GM21515 (cell line): ENCODE measurements around the gene ATP5F1B.
A peak's percentile ranks its signal among the peaks of the same experiment; 100 is the strongest.
"Not testable (repeated sequence)": the region's sequence is repeated elsewhere in the genome, so short reads cannot be mapped to it uniquely, and the experiment has no call there.

Experiments
- ATAC-seq: cut with Tn5 transposase; IDR thresholded peaks from one replicate; pipeline ENCODE4 v1.9.1; 2021; ENCODE audit not compliant: unreplicated experiment

Gene ATP5F1B

DNA sequence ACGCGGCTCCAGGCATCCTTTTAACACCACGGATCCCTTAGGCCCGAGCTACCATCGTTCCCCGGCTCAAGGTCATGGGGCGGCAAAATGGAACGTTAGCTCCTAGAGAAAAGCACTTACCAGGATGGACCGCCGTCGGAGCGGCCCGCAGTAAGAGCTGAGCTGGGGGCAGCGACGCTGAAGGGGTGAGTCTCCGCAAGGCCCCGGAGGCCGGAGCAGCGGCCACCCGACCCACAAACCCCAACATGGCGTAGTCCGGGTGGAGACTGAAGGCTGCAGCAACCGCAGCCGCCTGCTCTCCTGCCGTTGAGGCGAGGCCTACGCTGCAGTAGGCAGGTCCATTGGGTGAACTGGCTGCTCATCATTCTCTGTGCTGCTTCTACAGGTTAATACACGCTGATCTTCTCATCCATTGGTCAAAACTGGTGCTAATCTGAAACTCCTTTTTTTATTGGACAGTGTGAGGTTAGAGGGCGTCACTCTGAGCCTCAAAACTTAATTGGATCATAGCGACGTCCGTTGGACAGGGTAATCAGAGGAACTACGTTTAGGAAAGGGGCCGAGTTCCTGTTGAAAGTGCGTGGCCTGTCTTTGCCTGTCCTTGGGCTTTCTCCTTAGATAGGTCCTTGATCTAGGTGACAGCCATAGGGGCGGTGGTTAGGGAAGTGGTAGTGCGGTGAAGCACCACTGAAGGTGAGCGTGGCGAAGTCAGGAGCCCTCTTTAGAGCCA is at the start of gene ATP5F1B:
ATP5F1B (minus strand) TSS at position 268 of the 730 bp plus-strand sequence; CDS start at position 247, 21 bp downstream.
- peak; percentile 98 for ATAC-seq

DNA sequence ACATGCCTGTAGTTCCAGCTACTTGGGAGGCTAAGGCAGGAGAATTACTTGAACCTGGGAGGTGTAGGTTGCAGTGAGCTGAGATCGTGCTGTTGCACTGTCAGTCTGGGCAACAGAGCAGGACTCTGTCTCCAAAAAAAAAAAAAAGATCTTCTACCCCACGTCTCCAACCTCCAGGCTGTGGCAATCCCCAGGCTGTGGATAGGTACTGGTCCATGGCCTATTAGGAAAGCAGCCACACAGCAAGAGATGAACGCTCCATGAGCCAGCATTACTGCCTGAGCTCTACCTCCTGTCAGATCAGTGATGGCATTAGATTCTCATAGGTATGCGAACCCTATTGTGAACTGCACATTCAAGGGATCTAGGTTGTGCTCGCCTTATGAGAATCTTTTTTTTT is 48.4 kb upstream of the ATP5F1B start:
- no peak for ATAC-seq

DNA sequence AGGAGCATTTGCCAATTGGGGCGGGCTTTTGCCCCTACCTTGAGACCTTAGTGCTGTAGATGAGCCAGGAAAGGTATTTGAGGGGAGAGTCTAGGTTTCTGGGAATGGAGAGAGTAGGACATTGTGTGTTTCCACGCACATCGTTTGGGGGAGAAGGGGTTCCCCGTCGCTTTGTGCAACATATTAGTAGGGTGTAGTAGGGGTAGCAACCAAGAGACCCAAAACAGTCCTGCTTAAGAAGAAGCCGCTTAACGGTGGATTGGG is 43.0 kb upstream of the ATP5F1B start:
- ATAC-seq = no peak

DNA sequence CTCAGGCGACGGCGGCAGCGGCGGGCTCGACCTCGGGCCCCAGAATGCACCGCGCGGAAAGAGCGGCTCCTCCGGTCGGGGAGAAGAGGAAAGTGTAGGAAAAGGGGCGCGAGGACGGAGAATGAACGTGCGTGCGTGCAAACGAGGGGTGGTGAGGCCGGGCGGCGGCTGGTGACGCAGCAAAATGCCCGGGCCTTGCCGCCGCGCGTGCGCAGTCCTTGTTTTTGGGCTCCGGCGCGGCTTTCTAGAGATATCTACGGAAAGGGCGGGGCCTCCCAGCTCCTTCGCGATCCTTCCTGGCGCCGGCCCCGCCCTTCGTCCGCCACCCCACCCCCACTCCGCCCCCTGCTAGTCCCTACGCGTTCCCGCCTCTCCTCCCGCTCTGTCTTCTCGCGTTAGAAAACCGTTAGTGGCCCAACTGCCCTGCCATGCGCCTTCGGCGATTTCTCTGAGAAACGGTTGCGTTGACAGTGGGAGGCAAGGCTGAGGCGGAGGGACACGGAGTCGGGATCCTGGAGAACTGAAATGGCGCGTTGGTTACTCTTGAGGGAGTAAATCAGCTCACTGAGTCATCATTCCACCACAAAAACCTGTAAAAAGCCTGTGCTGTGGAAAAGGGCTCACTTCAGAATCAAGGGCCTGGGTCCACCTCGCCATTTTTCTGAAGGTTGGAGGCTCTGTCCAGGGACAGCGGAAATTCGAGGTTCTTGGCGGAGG is 42.5 kb upstream of the ATP5F1B start, which contains the start of gene PTGES3:
PTGES3 (minus strand) TSS at position 156 of the 717 bp plus-strand sequence. CDS start 285 bp downstream, outside the sequence.
- ATAC-seq = peak; percentile 60

DNA sequence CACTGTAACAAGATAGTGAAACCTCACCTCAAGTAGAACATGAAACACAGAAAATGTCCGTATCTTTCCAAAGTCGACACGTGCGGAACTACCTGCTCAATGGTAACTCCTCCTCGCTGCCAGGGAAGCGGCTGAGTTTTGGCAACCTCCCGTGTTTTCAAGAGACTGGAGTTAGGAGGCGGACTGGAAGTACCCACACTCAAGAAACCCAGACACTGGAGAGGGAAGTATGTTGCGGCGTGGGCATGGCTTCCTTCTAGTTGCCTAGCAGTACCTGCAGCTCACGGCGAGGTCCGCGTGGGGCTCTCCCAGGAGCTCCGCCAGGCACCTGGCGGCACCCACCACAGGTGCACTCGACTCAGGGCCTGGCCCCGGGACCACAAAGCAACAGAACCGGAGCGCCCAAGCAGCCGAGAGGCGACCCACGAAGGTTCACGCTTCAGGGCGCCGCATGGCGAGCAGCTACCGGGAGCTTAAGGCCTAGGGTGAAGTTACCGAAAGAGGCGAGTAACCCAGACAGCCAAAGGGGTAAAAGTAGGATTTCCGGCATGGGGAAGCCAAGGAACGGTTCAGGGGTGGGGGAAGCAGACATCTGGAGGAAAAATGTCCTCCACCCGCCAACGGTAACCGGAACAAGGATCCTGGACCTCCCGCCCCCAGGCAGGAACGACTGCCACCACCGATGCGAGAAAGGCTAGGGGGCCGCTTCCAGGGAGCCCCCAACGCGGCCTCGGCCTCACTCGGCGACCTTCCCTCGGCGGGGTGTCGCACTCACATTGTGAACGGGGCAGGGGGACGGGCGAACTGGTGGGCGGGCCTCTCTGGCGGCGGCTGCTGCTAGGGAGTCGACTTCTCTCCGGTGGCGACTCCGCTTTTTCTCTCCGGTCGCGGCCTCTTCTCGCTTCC is 41.7 kb upstream of the ATP5F1B start:
- peak; percentile 23 for ATAC-seq

DNA sequence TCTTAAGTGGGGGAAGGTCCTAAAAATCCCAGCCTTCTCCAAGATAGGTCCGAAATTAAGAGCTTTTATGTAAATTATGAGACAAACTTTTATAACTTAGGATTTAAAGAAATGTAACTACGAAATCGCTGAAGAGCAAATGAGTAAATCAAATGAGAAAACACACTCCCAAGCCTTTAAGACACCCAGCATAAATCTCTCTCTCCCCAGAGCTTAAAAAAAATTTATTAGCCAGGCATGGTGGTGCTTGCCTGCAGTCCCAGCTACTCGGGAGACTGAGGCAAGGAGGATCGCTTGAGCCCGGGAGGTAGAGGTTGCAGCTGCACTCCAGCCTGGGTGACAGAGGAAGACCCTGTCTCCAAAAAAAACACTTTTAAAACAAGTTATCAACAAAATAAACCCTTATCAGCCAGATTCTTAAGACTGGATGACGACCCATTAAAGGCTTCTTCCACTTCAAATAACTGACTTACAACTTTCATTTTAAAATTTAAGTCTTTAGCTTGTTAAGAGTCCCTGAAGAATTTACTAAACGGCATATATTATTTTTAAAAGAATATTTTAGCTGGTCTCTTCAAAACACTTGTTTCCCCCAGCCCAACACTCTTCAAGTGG is 39.1 kb upstream of the ATP5F1B start:
- no peak for ATAC-seq

DNA sequence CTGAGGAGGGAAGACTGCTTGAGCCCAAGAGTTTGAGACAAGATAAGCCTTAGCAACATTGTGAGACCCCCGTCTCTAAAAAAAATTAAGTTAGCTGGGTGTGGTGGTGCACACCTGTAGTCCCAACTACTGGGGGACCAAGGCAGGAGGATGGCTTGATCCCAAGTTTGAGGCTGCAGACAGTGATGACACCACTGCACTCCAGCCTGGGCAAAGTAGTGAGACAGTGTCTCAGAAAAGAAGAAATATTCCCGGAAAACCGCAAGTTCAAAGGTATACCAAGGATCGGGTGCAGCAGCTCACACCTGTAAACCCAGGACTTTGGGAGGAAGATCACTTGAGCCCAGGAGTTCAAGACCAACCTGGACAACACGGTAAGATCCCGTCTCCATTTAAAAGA is 36.5 kb upstream of the ATP5F1B start:
- ATAC-seq = no peak

DNA sequence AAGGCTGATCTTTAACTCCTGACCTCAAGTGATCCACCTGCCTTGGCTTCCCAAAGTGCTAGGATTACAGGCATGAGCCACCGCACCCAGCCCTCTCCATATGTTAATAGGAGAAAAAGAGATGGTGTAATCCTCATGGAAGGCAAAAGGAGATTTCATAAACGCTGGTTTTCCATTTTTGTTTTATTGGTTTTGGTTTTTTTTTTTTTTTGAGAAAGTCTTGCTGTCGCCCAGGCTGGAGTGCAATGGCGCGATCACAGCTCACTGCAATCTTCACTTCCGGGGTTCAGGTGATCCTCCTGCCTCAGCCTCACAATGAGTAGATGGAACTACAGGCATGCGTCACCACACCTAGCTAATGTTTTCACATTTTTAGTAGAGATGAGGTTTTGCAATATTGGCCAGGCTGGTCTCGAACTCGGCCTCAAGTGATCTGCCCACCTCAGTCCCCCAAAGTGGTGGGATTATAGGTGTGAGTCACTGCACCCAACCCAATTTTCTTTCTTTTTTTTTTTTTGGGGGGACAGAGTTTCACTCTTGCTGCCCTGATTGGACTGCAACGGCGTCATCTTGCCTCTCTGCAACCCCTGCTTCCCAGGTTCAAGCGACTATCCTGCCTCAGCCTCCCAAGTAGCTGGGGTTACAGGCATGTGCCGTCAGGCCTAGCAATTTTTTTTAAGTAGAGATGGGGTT is 34.2 kb upstream of the ATP5F1B start:
- no peak for ATAC-seq

DNA sequence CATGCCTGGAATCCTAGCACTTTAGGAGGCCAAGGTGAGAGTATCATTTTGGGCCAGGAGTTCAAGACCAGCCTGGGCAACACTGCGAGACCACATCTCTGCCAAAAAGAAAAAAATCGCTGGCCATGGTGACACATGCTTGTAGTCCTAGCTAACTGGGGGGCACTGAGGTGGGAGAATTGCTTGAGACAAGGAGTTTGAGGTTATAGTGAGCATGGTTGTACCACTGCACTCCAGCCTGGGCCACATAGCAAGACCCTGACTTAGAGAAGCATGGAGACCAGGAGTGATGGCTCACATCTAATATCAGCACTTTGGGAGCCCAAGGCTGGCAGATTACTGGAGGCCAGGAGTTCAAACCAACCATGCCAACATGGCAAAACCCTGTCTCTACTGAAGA is 33.1 kb upstream of the ATP5F1B start:
- ATAC-seq = no peak

DNA sequence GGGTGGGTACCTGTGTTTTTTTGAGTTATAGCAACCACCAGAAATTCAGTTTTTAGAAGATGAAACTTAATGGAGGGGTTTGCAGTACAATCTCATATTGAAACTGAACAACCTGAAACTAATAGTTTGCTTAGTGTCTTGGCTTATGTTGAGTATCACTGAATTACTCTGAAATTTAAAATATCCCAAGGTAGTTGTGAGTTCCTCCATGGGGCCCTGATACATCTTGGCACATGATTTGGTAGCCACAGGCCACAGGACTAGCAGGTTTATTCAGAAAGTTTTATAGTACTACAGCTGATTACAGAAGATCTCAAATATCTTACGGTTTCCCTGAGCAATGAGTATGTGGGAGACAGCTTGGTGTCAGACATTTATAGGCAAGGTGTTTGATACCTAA is 31.9 kb upstream of the ATP5F1B start:
- ATAC-seq = no peak

DNA sequence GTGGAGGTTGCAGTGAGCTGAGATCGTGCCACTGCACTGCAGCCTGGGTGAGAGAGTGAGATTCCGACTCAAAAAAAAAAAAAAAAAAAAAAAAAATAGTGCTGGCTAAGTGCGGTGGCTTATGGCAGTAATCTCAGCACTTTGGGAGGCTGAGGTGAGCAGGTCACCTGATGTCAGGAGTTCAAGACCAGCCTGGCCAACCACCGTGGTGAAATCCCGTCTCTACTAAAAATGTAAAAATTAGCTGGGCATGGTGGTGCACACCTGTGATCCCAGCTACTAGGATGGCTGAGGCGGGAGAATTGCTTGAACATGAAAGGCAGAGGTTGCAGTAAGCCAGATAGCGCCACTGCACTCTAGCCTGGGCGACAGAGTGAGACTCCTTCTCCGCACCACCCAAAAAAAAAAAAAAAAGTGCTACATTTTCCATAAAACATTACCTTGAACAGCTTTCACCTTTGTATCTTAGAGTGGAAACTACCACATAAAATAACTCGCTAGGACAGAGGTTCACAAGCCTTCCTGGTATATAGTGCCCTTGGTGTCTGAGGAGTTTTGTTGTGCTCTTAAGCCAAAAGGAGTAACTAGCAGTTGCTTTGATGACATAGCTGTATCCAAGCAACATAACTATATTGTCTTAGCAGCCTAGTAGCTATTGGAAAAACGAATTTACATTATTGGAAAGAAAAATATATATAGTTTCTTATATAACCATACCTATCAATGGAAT is 31.2 kb upstream of the ATP5F1B start:
- no peak for ATAC-seq

DNA sequence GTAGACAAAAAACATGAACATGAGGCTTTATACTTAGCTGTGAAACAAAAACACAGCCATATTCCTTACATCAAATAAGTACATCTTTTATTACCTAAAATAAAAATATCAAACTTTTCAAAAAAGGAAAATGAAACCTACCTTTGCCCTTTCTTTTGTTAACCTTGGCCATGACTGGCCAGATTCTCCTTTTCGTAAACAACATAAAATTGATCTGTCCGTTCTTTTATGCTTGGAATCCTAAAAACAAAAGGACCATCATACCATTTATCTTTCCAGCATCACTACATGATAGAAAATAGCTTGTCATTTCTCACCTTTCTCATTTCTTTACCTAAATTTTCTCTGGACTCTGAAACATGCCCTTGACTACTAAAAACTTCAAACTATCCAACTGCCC is 25.8 kb upstream of the ATP5F1B start:
- no peak for ATAC-seq

DNA sequence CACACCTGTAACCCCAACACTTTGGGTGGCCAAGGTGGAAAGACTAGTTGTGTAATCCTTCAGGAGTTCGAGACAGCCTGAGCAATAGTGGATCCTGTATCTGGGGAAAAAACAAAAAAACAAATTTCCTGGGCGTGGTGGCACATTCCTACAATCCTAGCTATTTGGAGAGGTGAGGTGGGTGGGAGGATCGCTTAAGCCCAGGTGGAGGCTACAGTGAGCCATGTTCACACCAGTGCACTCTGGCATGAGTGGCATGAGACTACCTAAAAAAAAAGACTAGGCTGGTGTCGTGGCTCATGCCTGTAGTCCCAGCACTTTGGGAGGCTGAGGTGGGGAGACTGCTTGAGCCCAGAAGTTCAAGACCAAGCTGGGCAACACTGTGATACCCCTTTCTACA is 25.1 kb upstream of the ATP5F1B start:
- ATAC-seq = no peak

DNA sequence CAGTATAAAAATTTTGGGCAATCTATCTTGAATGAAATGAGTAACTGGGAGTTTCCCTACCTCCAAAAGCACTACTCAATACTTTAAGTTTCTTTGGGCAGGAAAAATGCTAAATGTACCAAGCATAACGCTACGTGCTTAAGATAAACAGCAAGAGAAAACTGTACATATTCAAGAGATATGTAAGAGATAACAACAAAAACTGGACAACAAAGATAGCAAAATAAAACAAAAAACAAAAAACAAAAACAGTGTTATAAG is 22.3 kb upstream of the ATP5F1B start:
- no peak for ATAC-seq

DNA sequence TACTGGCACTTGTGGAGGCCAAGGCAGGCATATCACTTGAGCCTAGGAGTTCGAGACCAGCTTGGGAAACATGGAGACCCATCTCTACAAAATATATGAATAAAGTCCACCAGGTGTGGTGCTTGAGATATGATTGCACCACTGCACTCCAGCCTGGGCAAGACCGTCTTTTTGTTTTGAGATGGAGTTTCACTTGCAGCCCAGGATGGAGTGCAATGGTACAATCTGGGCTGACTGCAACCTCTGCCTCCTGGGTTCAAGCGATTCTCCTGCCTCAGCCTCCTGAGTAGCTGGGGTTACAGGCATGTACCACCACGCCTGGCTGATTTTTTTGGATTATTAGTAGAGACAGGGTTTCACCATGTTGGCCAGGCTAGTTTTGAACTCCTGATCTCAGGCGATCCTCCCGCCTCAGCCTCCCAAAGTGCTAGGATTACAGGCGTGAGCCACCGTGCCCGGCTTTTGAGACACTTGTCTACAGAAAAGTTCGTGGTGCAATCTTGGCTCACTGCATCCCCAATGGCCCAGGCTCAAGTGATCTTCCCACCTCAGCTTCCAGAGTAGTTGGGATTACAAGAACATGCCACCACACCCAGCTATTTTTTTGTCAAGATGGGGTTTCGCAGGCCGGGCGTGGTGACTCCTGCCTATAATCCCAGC is 16.3 kb upstream of the ATP5F1B start:
- no peak for ATAC-seq

DNA sequence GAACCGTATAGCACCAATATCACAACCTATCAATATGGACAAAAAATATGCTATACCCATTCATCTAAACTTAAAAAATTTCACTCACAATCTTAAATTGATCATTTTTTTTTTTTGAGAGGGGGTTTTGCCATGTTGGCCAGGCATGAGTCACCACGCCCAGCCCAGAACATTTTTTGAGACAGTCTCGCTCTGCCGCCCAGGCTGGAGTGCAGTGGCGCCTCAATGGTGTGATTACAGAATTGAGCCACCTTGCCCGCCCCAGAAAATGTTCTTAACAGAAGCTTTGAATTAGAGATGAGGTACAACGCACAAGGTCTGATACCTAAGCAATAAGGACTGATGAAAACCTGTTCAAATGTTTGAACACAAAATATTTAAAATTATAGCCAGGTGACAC is 15.8 kb upstream of the ATP5F1B start:
- no peak for ATAC-seq

DNA sequence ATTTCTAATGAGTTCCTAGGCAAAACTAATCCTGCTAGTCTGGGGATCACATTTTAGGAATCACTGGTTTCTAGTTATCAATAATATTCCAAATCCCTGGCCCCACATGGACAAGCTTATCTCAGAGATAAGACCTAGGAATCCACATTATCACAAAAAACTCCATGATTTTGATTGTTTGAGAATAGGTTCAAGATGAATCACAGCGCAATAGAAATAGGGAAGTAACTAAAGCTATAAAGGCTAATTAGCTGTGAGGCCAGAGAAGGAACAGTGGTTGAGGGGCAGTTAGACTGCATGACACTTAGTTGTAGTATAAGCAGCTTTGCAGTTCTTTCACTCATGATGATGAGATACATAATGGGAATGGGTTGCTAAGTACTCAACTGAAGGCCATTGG is 13.1 kb upstream of the ATP5F1B start:
- ATAC-seq = no peak

DNA sequence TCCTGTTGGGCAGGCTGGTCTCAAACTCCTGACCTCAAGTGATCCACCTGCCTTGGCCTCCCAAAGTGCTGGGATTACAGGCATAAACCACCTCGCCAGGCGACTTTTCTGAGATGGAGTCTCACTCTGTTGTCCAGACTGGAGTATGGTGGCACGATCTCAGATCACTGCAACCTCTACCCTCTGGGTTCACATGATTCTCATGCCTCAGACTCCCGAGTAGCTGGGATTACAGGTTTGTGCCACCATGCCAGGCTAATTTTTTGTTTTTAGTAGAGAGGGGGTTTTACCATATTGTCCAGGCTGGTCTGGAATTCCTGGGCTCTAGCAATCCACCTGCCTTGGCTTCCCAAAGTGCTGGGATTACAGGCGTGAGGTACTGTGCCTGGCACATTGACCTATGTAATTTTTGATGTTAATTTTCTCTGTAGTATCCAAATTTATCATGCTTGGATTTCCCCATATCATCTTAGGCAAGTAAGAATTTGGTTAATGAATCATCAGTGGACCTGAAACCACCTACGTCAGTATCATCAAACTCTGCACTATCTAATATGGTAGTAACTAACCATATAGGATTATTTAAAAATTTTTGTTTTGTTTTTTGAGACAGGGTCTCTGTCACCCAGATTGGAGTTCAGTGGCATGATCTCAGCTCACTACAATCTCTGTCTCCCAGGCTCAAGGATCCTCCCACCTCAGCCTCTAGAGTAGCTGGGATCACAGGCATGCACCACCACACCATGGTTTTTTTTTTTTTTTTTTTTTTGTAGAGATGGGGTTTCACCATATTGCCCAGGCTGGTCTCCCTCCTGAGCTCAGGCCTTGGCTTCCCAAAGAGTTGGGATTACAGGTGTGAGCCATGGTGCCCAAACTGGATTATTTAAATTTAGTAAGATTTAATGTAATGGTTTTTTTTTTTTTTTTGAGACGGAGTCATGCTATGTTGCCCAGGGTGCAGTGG is 11.9 kb upstream of the ATP5F1B start:
- ATAC-seq = no peak

DNA sequence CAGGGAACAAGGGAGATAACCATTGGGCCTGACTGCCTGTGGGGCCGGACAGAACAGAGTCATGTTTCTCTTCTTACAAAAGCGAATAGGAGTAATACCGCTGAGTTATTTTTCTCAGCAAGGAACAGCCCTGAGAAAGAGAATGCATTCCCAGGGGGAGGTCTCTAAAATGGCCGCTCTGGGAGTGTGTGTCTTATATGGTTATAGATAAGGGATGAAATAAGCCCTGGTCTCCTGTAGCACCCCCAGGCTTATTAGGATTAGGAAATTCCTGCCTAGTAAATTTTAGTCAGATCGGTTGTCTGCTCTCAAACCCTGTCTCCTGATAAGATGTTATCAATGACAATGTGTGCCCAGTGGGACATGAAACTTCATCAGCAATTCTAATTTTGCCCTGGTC is 8.0 kb upstream of the ATP5F1B start:
- not testable (repeated sequence) for ATAC-seq
